Measurements from ENCODE around the gene COG2.
"Not testable (repeated sequence)": the region's sequence is repeated elsewhere in the genome, so short reads cannot be mapped to it uniquely, and the experiment has no call there.

Gene COG2

DNA sequence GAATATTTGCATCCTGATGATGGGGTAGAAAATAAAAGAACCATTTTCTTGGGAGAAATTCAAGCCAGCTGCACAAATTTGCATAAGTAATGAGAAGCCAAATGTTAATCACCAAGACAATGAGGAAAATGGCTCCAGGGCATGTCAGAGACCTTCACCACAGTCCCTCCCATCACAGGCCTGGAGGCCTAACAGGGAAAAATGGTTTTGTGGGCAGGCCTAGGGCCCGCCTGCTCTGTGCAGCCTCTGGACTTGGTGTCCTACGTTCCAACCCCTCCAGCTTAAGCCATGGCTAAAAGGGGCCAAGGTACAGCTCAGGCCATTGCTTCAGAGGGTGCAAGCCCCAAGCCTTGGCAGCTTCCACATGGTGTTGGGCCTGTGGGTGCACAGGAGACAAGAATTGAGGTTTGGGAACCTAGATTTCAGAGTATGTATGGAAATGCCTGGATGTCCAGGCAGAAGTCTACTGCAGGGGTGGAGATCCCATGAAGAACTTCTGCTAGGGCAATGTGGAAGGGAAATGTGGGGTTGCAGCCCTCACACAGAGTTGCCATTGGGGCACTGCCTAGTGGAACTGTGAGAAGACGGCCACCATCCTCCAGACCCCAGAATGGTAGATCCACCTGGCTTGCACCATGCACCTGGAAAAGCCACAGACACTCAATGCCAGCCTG, 79.7 kb downstream of the COG2 start:
- not testable (repeated sequence) for DNase-seq

DNA sequence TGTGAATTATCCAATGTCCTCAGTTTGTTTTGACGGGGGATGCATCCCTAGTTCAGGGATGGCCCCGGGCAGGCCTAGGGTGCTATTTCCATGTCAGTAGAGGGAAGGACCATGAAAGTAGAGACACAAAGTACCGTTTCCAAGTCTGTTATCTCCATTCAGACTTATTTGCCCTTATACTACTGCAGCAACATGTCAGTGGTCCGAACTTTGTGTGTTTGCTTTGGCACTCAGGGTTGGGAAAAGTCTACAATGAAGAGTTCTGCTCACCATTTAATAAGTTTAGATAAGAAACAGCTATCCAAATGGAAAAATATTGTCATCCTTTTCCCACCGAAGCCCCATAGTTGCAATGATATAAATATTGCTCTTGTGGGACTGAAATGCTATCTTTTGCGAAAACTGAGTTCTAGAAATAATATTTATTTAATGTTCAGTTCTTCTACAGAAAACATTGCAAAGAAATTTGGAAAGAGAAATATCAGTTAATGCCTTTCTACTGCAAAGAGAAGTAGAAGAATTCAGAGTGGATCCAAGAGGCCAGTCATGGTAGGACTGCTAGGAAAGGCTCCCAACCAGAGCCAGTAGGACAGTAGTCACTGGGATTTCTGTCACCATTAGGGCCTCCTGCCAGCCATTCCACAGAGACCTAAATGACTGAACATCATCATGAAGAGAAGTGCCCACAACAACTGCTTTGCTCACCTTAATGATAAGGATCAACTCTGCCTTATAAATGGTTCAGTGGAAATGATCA, 83.2 kb downstream of the COG2 start:
- DNase-seq, result no peak

DNA sequence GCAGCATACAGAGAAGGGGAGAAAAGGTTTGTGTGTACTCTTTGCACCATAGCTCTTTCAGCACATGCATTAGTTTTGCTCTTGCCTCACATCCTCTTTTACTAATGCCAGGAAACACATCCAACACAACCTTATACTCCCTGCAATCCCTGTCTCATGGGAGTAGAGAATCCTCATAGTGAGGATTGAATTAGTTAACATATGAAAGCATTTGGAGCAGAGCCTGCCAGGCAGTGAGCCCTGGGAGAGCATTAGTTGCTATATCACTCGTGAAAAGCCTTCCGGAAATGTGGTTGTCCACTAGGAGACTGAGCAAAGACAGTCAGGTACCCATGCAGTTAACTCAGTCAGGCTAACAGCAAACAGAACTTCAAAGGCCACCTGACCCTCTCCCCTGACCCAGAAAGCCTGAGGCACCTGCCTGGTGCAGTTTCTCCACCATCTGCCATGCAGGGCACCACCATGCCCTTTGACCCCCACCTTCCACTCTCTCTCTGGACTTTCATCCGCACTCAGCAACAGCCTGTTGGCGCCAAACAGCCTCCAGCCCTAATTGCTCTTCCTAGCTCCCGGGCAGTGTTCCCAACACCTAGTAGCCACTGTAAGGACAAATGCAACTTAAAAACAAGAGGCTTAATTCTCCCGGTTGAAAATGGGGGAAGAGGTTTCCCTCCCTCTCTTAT, 86.6 kb downstream of the COG2 start:
- no peak for DNase-seq

DNA sequence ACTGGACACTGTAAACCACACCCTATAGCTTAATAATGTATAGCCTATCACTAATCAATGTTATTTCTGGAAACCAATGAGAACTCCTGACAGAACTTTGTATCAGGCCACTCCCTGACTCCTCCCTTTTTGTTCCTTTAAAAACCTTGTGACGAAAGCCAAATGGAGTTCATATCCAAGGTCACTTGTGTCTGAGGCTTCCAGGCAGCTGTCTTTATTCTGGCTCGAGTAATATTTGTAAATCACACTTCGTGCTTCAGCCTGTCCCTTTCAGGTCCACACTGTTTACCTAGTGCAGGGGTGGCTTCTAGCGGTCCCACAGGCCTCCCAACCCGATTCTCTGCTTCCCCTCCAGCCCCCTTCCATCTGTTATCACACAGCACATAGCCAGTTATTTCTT, 88.7 kb downstream of the COG2 start:
- no peak for DNase-seq

DNA sequence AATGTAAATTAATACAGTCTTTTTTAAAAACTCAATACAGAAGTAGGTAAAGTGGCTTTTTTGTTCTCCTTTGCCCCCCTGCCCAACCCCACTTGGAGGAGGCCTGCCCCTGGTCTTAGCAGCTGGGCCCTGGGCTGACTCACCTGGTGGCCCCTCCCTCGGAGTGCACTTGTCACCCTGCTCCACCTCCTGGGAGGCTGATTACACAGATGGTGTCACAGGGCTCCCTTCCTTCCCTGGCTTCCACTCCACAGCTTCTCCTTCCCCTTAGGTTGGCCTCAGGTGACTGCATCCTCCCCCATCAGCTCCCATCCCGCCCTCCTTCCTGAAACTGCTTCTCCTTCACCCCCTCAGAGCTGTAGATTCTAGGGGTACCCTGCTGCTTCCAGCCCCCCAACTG, 93.2 kb downstream of the COG2 start:
- DNase-seq, result no peak

DNA sequence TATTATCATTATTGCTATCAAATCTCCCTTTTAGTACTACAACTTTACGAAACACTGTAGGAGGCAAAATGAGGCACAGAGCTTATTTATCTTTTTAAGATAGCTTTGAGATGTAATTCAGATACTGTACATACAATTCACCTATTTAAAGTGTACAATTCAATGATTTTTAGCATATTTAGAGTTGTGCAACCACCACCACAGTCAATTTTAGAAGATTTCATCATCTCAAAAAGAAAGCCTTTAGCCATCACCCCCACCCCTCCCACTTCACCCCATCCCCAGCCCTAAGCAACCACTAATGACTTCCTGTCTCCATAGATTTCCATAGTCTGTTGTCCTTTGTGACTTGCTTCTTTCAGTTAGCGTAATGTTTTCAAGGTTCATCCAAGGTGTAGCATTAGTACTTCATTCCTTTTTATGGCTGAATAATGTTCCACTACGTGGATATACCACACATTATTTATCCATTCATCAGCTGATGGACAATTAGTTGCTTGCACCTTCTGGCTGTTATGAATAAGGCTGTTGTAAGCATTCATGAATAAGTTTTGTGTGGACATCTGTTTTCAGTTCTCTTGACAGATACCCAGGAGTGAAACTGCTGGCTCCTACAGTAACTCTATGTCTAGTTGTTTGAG, 95.5 kb downstream of the COG2 start:
- DNase-seq, result no peak

DNA sequence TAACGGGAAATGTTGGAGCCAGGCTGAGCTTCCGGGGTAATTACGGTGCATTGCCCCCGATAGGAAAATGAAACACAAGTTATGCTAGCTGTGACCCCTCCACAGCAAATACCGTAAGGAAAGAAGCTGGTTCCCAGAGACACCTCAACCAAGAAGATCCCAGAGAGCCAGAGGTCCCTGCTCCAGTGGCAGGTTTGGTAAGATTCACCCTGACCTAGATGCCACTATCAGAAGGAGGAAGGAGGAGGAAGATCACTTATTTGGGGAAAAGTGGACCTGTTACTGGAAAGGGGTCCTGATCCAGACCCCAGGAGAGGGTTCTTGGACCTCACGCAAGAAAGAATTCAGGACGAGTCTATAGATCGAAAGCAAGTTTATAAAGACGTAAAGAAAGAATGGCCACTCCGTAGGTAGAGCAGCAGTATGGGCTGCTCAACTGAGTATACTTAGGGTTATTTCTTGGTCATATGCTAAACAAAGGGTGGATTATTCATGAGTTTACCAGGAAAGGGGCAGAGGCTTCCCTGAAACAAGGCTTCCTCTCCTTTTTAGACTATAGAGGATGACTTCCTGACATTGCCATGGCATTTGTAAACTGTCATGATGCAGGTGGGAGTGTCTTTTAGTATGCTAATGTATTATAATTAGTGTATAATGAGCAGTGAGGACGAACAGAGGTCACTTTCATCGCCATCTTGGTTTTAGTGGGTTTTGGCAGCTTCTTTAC, 97.4 kb downstream of the COG2 start:
- DNase-seq, result no peak
